Liver (tissue), 9 donors: ENCODE data around the gene SUB1. TPM values are rescaled to one million over a fixed set of nuclear protein-coding genes. Genes with fewer than 3 reads are reported as not detected.

Experiments
- DNase-seq: peaks from one replicate; pipeline ENCODE4 v3.0.0-alpha.2; 2017; ENCODE audit warnings: low spot score
- H3K27ac ChIP-seq, 2 donors: one replicate each; pipeline ENCODE4 v1.7.0; 2013; ENCODE audit warnings: inconsistent platforms in 2 of 2, low read length in 2 of 2, control low read depth in 1 of 2, low read depth in 1 of 2, mild to moderate bottlenecking in 1 of 2
- H3K27me3 ChIP-seq, 4 donors: one replicate each; pipeline versions ENCODE4 v1.6.1 to v1.7.0; 2013; ENCODE audit warnings: low read length in 3 of 4, inconsistent platforms in 1 of 4, mild to moderate bottlenecking in 1 of 4, moderate library complexity in 1 of 4; ENCODE audit not compliant: control insufficient read depth in 4 of 4, insufficient read depth in 4 of 4
- H3K36me3 ChIP-seq, 4 donors: one replicate each; pipeline versions ENCODE4 v1.6.1 to v1.7.0; 2013; ENCODE audit warnings: low read length in 3 of 4, mild to moderate bottlenecking in 3 of 4, low read depth in 1 of 4, moderate library complexity in 1 of 4; ENCODE audit not compliant: control insufficient read depth in 4 of 4, insufficient read depth in 3 of 4
- H3K4me1 ChIP-seq, 4 donors: one replicate each; pipeline versions ENCODE4 v1.6.1 to v1.7.0; 2013; ENCODE audit warnings: low read length in 3 of 4, mild to moderate bottlenecking in 3 of 4, moderate library complexity in 1 of 4; ENCODE audit not compliant: control insufficient read depth in 4 of 4, insufficient read depth in 4 of 4
- H3K4me3 ChIP-seq, 3 donors: one replicate each; pipeline versions ENCODE4 v1.6.1 to v1.7.0; 2013; ENCODE audit warnings: low read length in 3 of 3, control low read depth in 1 of 3, low read depth in 1 of 3, mild to moderate bottlenecking in 1 of 3
- H3K9ac ChIP-seq, 2 donors: one replicate each; pipeline ENCODE4 v1.7.0; 2013; ENCODE audit warnings: low read length in 2 of 2, mild to moderate bottlenecking in 2 of 2, moderate library complexity in 2 of 2, control low read depth in 1 of 2, low read depth in 1 of 2
- H3K9me3 ChIP-seq, 4 donors: one replicate each; pipeline versions ENCODE4 v1.6.1 to v1.7.0; 2013; ENCODE audit warnings: low read length in 3 of 4; ENCODE audit not compliant: control insufficient read depth in 4 of 4
- ATF3 ChIP-seq: IDR thresholded peaks from 2 replicates; pipeline ENCODE4 v1.6.1; 2016; ENCODE audit warnings: antibody characterized with exemption
- CTCF ChIP-seq: fragments of 150-350 bp; IDR thresholded peaks from 2 replicates; pipeline ENCODE4 v1.5.1; 2017; ENCODE audit warnings: improper control_type of control experiment, low read depth, low read length; ENCODE audit not compliant: missing input control
- EGR1 ChIP-seq, 2 donors: IDR thresholded peaks; 2 replicates each; pipeline ENCODE4 v1.6.1; 2016 to 2018; ENCODE audit warnings: antibody characterized with exemption in 2 of 2, low read depth in 2 of 2
- FOXA1 ChIP-seq: IDR thresholded peaks from 2 replicates; pipeline ENCODE4 v1.6.1; 2016; ENCODE audit warnings: antibody characterized with exemption
- FOXA2 ChIP-seq: IDR thresholded peaks from 2 replicates; pipeline ENCODE4 v1.6.1; 2016; ENCODE audit warnings: antibody characterized with exemption
- GABPA ChIP-seq, 2 donors: IDR thresholded peaks in 1 of 2; conservative IDR thresholded peaks in 1 of 2; 2 replicates each; pipeline ENCODE4 v1.6.1; 2016; ENCODE audit warnings: antibody characterized with exemption in 2 of 2, mild to moderate bottlenecking in 1 of 2, moderate library complexity in 1 of 2
- HNF4A ChIP-seq, 2 donors: conservative IDR thresholded peaks; 2 replicates each; pipeline ENCODE4 v1.6.1; 2016; ENCODE audit warnings: antibody characterized with exemption in 2 of 2, mild to moderate bottlenecking in 2 of 2
- HNF4G ChIP-seq: IDR thresholded peaks from 2 replicates; pipeline ENCODE4 v1.6.1; 2016; ENCODE audit warnings: antibody characterized with exemption
- JUND ChIP-seq, 2 donors: IDR thresholded peaks; 2 replicates each; pipeline ENCODE4 v1.6.1; 2016; ENCODE audit warnings: antibody characterized with exemption in 2 of 2
- NR2F2 ChIP-seq: IDR thresholded peaks from 2 replicates; pipeline ENCODE4 v1.6.1; 2016; ENCODE audit warnings: antibody characterized with exemption
- RAD21 ChIP-seq, 2 donors: IDR thresholded peaks; 2 replicates each; pipeline ENCODE4 v1.6.1; 2016; ENCODE audit warnings: antibody characterized with exemption in 2 of 2, mild to moderate bottlenecking in 2 of 2
- REST ChIP-seq: IDR thresholded peaks from 2 replicates; pipeline ENCODE4 v1.6.1; 2016; ENCODE audit warnings: antibody characterized with exemption, mild to moderate bottlenecking
- RXRA ChIP-seq, 2 donors: IDR thresholded peaks; 2 replicates each; pipeline ENCODE4 v1.6.1; 2017 to 2018; ENCODE audit warnings: antibody characterized with exemption in 2 of 2, mild to moderate bottlenecking in 1 of 2
- SP1 ChIP-seq: IDR thresholded peaks from 2 replicates; pipeline ENCODE4 v1.6.1; 2018; ENCODE audit warnings: antibody characterized with exemption, mild to moderate bottlenecking
- TAF1 ChIP-seq: conservative IDR thresholded peaks from 2 replicates; pipeline ENCODE4 v1.6.1; 2016; ENCODE audit warnings: antibody characterized with exemption, mild to moderate bottlenecking
- YY1 ChIP-seq: IDR thresholded peaks from 2 replicates; pipeline ENCODE4 v1.6.1; 2016; ENCODE audit warnings: antibody characterized with exemption, mild to moderate bottlenecking
- WGBS: extraction: QIAGEN DNeasy Blood & Tissue Kit; methylation state at CpG from one replicate; pipeline ENCODE4 v1.1.7; 2013; 5-methylcytosine and 5-hydroxymethylcytosine counted together
- polyA plus RNA-seq, 2 donors: library from polyadenylated mRNA; stranded (reverse) in 1 of 2; unstranded in 1 of 2; fragments of 200-250 nt in 1 of 2; fragments of >200 nt in 1 of 2; fragmentation: Nextera tagmentation in 1 of 2; extraction: Ambion mirVana in 1 of 2; gene quantifications; one replicate each; pipeline versions ENCODE4 v1.2.1 to v1.2.3, GENCODE V29; 2013 to 2015
- total RNA-seq, 2 donors: library from RNA; depleted of rRNA; stranded (reverse); fragments of >200 nt; gene quantifications; one replicate each; pipeline ENCODE4 v1.2.3, GENCODE V29; 2014
- TF ChIP-seq, protein P1 (sequence below): IDR thresholded peaks from 2 replicates; pipeline ENCODE4 v1.6.1; 2016; ENCODE audit warnings: antibody characterized with exemption
- donor health status: healthy.
- donor health status: healthy.
- donor health status: healthy.
- donor health status: healthy.
- donor health status: healthy.

Gene SUB1
- total and polyA plus RNA-seq, 4 donors: 51.8 to 238 (median 60.3) TPM

DNA sequence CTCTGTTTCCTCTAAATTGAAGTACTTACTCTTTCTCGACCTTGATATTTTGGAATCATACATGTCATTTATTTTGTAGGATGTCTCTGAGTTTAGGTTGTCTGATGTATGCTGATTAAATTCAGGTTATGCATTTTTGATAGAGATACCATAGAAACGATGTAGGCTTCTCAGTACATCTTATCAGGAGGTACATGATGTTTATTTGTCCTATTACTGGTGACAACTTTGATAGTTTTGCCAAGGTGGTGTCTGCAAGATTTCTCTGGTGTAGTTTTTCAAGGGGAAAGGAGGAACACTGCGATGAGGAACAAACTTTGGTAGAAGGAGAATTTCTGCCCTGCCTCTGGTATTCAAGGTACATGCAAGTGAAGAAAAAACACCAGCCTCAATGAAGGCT, 29.9 kb downstream of the SUB1 start (continued):
- TF ChIP-seq REST (no peak), GABPA (IDR thresholded peaks at IDR 0.05 in 1 of 2, conservative IDR thresholded peaks at IDR 0.05 in 1 of 2) (no peak)

DNA sequence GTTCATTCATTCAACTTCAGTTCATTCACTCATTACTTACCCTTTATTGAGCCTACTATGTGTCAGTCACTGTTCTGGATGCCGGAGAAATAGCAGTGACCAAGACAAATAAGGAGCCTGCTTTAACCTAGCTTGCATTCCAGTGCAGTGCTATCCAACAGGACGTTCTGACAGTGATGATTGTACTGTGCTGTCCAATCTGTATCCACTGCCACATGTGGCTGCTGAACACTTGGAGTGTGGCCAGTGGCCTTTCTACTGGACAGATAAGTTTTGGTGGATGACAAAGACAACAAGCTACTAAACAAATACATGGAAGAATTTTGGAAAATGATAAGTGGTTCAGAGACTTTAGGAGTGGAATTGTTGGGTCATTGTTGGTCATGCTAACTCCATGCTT, 33.6 kb downstream of the SUB1 start:
- 78% methylated on average over 2 of the region's 2 CpGs for WGBS
- H3K9me3 ChIP-seq: no peaks in the 10 kb centered on the region
- DNase-seq: no peak
- H3K4me3 ChIP-seq: no peak overlapping the region
- H3K9ac ChIP-seq: no peak overlapping the region
- TF ChIP-seq, protein P1, sequence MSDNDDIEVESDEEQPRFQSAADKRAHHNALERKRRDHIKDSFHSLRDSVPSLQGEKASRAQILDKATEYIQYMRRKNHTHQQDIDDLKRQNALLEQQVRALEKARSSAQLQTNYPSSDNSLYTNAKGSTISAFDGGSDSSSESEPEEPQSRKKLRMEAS: no peak
- TF ChIP-seq SP1 (no peak), REST (no peak), FOXA2 (no peak), FOXA1 (no peak), EGR1 (IDR thresholded peaks at IDR 0.05; ENCODE audit: low read depth in 2 of 2) (no peak), RAD21 (IDR thresholded peaks at IDR 0.05) (no peak), ATF3 (no peak), GABPA (IDR thresholded peaks at IDR 0.05 in 1 of 2, conservative IDR thresholded peaks at IDR 0.05 in 1 of 2) (no peak), TAF1 (no peak), RXRA (IDR thresholded peaks at IDR 0.05) (no peak), JUND (IDR thresholded peaks at IDR 0.05) (no peak), HNF4A (conservative IDR thresholded peaks at IDR 0.05) (no peak), NR2F2 (no peak), YY1 (no peak), HNF4G (no peak), CTCF (no peak)
- H3K4me1 ChIP-seq: peaks cover 0 to 11% (median 8%) of the 10 kb centered on the region in 4 donors
- no peak overlapping the region for H3K27ac ChIP-seq
- no peaks in the 10 kb centered on the region for H3K36me3 ChIP-seq
- H3K27me3 ChIP-seq: no peaks in the 10 kb centered on the region
